Keratinocyte (primary cell): Measurements from ENCODE around the gene ARHGAP40.

Experiments
- EZH2 ChIP-seq: IDR thresholded peaks from one replicate; pipeline ENCODE4 v1.6.1; 2012; ENCODE audit warnings: inconsistent platforms, mild to moderate bottlenecking, low read length, moderate library complexity
- TF ChIP-seq, protein P1 (sequence below), 3 experiments: IDR thresholded peaks in 1 of 3; conservative IDR thresholded peaks in 1 of 3; optimal IDR thresholded peaks in 1 of 3; 2 replicates in 2 of 3; 3 replicates in 1 of 3; pipeline versions ENCODE3 to v1.5.1; 2011; ENCODE audit warnings: low read length in 3 of 3, mild to moderate bottlenecking in 3 of 3, moderate library complexity in 2 of 3, control low read depth in 1 of 3, inconsistent platforms in 1 of 3; ENCODE audit not compliant: insufficient read depth in 2 of 3; ENCODE audit errors: extremely low read depth in 1 of 3

DNA sequence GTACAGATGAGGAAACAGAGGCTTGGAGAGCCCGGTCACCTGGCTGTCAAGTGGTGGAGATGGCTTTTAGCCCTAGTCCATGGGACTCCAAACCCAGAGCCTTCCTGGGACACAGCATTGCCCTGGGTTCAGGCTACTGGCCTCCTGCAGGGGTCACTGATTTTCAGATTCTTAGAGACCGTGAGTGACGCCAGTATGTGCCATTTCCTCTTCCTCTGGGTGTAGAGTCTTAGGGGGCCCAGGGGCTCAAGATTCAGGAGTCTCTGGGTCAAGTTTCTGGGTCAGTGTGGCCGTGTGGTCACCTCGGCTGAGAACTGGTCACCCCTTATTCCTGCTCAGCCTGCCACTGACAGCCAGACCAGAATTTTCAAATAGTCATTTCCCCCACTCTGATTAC lies 574 bp downstream of the ARHGAP40 start:
- TF ChIP-seq, protein P1, sequence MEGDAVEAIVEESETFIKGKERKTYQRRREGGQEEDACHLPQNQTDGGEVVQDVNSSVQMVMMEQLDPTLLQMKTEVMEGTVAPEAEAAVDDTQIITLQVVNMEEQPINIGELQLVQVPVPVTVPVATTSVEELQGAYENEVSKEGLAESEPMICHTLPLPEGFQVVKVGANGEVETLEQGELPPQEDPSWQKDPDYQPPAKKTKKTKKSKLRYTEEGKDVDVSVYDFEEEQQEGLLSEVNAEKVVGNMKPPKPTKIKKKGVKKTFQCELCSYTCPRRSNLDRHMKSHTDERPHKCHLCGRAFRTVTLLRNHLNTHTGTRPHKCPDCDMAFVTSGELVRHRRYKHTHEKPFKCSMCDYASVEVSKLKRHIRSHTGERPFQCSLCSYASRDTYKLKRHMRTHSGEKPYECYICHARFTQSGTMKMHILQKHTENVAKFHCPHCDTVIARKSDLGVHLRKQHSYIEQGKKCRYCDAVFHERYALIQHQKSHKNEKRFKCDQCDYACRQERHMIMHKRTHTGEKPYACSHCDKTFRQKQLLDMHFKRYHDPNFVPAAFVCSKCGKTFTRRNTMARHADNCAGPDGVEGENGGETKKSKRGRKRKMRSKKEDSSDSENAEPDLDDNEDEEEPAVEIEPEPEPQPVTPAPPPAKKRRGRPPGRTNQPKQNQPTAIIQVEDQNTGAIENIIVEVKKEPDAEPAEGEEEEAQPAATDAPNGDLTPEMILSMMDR (optimal IDR thresholded peaks at IDR 0.05 in 1 of 3, IDR thresholded peaks at IDR 0.05 in 1 of 3, conservative IDR thresholded peaks at IDR 0.05 in 1 of 3; ENCODE audit: extremely low read depth in 1 of 3, insufficient read depth in 2 of 3, low read length in 3 of 3): no peak
- no peak for TF ChIP-seq EZH2
